NCI-H2107 treated with DMSO at 0.1 percent for 48 hours (cell line): ENCODE results near the gene MIA2.

Experiments used
- DNase-seq: peaks from one replicate; lab custom pipeline; 2025; ENCODE audit not compliant: unreplicated experiment; lab: John Stamatoyannopoulos, UW

The MIA2 gene

GRCh38 chr14:39434401-39434800 lies 200.7 kb downstream of the MIA2 start:
- DNase-seq = no peak

- no peak for DNase-seq
These were observed 201.5 kb downstream of the MIA2 start for GRCh38 chr14:39435241-39435640.
